HG02938 (cell line): ENCODE data around the gene SLC6A7.

Experiments used
- ATAC-seq: cut with Tn5 transposase; IDR thresholded peaks from one replicate; pipeline ENCODE4 v1.9.1; 2021; ENCODE audit warnings: mild to moderate bottlenecking, moderate library complexity; ENCODE audit not compliant: unreplicated experiment

The SLC6A7 gene

DNA sequence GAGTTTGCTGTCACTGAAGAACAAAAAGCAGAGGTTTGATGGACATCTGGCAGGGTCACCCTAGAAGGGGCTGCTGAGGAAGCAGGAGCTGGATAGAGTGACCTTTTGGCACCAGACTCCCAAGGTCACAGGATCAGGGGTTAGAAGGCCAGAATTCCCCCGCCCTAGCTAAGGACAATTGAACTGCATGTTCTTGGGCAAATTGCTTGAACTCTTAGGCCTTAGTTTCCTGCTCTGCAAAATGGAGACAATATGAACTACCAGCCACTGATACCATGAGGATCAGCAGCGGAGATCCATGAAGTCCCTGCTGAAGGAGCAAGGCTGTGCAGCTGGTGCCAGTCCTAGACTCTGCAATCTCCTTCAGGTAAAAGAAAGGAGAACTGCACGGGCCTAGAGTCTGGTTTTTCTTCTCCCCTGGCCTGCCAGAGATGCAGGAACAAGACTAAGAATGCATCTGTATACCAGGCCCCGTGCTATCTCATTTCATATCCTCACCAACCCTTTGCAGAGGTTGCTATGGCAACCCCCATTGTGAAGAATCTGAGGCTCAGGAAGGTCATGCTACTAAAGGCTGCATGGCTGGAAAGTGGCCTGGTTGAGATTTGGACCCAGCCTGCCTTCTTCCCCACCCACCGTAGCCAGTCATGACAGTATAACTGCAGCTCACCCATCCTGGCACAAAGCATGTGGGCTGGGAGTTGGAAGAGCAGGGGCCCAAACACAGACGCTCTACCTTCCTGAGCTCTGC, 66.0 kb downstream of the SLC6A7 start:
- no peak for ATAC-seq

DNA sequence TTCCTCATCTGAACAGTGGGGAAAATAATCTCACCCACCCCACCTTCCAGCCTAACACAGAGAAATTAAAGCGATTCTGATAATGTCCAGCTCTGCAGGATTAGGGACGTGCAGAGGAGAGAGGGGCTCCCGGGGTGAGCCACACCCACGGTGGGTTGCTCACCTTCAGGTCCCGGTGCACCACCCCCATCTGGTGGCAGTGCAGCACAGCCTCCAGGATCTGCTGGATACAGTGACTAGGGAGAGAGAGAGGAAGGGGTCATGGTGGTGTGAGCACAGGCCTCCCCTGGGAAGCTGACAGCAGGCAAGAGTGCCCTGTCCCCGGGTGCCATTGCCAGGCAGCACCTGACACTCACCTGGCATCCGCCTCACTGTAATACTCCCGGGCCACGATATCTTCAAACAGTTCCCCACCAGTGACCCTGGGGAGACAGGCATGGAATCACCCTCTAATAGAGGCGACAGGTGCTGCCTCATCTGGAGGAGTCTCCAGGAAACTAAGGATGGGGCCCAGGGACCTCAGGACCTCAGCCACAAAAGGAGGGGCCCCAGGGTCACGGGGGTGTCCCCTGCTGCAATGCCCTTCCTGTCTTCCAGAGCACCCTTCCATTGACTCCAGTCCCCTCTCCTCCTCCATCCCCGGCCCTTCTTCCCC, 66.7 kb downstream of the SLC6A7 start:
- no peak for ATAC-seq

DNA sequence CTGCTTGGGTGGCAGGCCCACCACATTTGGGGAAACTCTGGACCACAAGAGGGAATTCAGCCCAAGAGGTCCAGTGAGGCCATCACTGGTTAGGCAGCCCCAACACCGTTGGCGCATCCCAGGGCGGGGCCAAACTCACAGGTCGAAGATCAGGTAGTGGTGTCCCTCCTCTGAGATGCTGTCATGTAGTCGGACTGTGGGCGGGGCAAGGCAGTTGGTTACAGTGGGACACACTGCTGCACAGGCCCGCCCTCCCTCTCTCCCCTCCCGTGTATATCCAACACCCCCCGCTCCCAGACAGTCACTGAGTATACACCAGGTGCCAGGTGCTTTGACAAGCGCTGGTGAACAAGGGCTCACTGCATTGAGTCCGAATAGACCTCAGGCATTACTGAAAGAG, 67.6 kb downstream of the SLC6A7 start:
- no peak for ATAC-seq

DNA sequence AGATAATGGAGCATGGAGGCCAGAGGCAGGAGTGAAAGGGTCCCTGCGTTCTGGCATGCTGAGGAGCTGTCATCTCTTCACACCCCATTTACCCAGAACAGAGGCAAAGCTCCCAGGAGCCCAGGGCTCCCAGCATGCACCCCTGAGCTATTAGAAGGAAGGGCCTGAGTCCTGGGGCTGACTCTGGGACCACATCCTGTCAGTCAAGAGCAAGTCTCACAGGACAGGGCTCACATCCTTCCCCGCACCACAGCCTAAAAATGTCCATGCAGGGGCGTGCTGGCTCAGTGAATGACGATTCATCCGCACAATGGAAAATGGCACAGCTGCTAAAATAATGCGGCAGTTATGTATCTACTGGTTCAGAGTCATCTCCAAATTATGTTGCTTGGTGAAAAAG, 68.3 kb downstream of the SLC6A7 start:
- no peak for ATAC-seq
